Neuronal stem cell (in vitro differentiated cells): ENCODE results near the gene KLC4.

Experiments
- DNase-seq: peaks from one replicate; pipeline ENCODE4 v3.0.0-alpha.2; 2013; ENCODE audit warnings: low spot score
- H2AFZ ChIP-seq: one replicate; pipeline ENCODE4 v1.6.1; 2013; ENCODE audit warnings: mild to moderate bottlenecking, low read length, inconsistent platforms
- H2AK5ac ChIP-seq: 2 replicates; pipeline ENCODE4 v1.6.1; 2013; ENCODE audit warnings: low read depth, mild to moderate bottlenecking, inconsistent platforms, low read length, moderate library complexity, mixed read lengths
- H2BK120ac ChIP-seq: 2 replicates; pipeline ENCODE4 v1.6.1; 2013; ENCODE audit warnings: low read depth, mild to moderate bottlenecking, inconsistent platforms, low read length, moderate library complexity, mixed read lengths
- H2BK12ac ChIP-seq: one replicate; pipeline ENCODE4 v1.6.1; 2013; ENCODE audit warnings: low read length, inconsistent platforms
- H2BK15ac ChIP-seq: 2 replicates; pipeline ENCODE4 v1.6.1; 2013; ENCODE audit warnings: mild to moderate bottlenecking, low read length, inconsistent platforms, mixed read lengths
- H2BK5ac ChIP-seq: one replicate; pipeline ENCODE4 v1.6.1; 2013; ENCODE audit warnings: inconsistent platforms, mild to moderate bottlenecking, low read length, moderate library complexity
- H3K14ac ChIP-seq: one replicate; pipeline ENCODE4 v1.6.1; 2013; ENCODE audit warnings: low read length, inconsistent platforms
- H3K18ac ChIP-seq: 2 replicates; pipeline ENCODE4 v1.6.1; 2013; ENCODE audit warnings: low read length, inconsistent platforms
- H3K23ac ChIP-seq: 2 replicates; pipeline ENCODE4 v1.6.1; 2013; ENCODE audit warnings: low read depth, mild to moderate bottlenecking, mixed read lengths, low read length, inconsistent platforms; ENCODE audit not compliant: poor library complexity
- H3K27ac ChIP-seq: replicated peaks from 3 replicates; pipeline ENCODE4 v1.5.1; 2013; ENCODE audit warnings: low read length, inconsistent platforms
- H3K27me3 ChIP-seq, 3 experiments: 2 replicates each; pipeline ENCODE4 v1.6.1; 2013; ENCODE audit warnings: low read length in 3 of 3, mild to moderate bottlenecking in 2 of 3, inconsistent platforms in 1 of 3, low read depth in 1 of 3, mixed read lengths in 1 of 3, moderate library complexity in 1 of 3; ENCODE audit not compliant: control insufficient read depth in 3 of 3, insufficient read depth in 3 of 3
- H3K36me3 ChIP-seq, 2 donors: replicated peaks in 1 of 2; 2 replicates each; pipeline ENCODE4 v1.6.1; 2013; ENCODE audit warnings: low read length in 2 of 2; ENCODE audit not compliant: control insufficient read depth in 2 of 2, insufficient read depth in 2 of 2
- H3K4ac ChIP-seq: 2 replicates; pipeline ENCODE4 v1.6.1; 2013; ENCODE audit warnings: inconsistent platforms, mild to moderate bottlenecking, low read length, moderate library complexity
- H3K4me1 ChIP-seq, 2 donors: 1 replicate in 1 of 2; 2 replicates in 1 of 2; pipeline ENCODE4 v1.6.1; 2013; ENCODE audit warnings: low read length in 2 of 2, low read depth in 1 of 2; ENCODE audit not compliant: control insufficient read depth in 2 of 2, insufficient read depth in 1 of 2
- H3K4me2 ChIP-seq: one replicate; pipeline ENCODE4 v1.6.1; 2013; ENCODE audit warnings: mild to moderate bottlenecking, low read length, inconsistent platforms; ENCODE audit not compliant: insufficient read depth, poor library complexity, severe bottlenecking
- H3K4me3 ChIP-seq, 2 donors: 2 replicates each; pipeline ENCODE4 v1.5.1; 2013; ENCODE audit warnings: low read length in 2 of 2, mild to moderate bottlenecking in 2 of 2, inconsistent platforms in 1 of 2, moderate library complexity in 1 of 2
- H3K79me1 ChIP-seq: one replicate; pipeline ENCODE4 v1.6.1; 2013; ENCODE audit warnings: low read depth, mild to moderate bottlenecking, inconsistent platforms, low read length, moderate library complexity
- H3K9ac ChIP-seq: one replicate; pipeline ENCODE4 v1.6.1; 2013; ENCODE audit warnings: mild to moderate bottlenecking, low read depth, low read length, inconsistent platforms; ENCODE audit not compliant: poor library complexity
- H3K9me3 ChIP-seq, 2 donors: replicated peaks in 1 of 2; 2 replicates each; pipeline versions ENCODE3 to v1.6.1; 2013; ENCODE audit warnings: low read length in 2 of 2, mild to moderate bottlenecking in 2 of 2, inconsistent platforms in 1 of 2, low read depth in 1 of 2, mixed read lengths in 1 of 2, moderate library complexity in 1 of 2; ENCODE audit not compliant: control insufficient read depth in 2 of 2, insufficient read depth in 1 of 2
- H4K8ac ChIP-seq: one replicate; pipeline ENCODE4 v1.6.1; 2013; ENCODE audit warnings: low read depth, mild to moderate bottlenecking, inconsistent platforms, low read length, moderate library complexity
- H4K91ac ChIP-seq: one replicate; pipeline ENCODE4 v1.6.1; 2013; ENCODE audit warnings: low read length, low read depth, mild to moderate bottlenecking, inconsistent platforms; ENCODE audit not compliant: poor library complexity
- WGBS, 2 donors: extraction: QIAGEN DNeasy Blood & Tissue Kit; methylation state at CpG; one replicate each; pipeline ENCODE4 v1.1.7; 2013; ENCODE audit warnings: missing lambda C conversion rate in 2 of 2, mixed read lengths in 1 of 2; ENCODE audit not compliant: insufficient read length in 2 of 2, insufficient replicate concordance in 1 of 2; ENCODE audit errors: extremely low coverage in 2 of 2; 5-methylcytosine and 5-hydroxymethylcytosine counted together

Gene KLC4

DNA sequence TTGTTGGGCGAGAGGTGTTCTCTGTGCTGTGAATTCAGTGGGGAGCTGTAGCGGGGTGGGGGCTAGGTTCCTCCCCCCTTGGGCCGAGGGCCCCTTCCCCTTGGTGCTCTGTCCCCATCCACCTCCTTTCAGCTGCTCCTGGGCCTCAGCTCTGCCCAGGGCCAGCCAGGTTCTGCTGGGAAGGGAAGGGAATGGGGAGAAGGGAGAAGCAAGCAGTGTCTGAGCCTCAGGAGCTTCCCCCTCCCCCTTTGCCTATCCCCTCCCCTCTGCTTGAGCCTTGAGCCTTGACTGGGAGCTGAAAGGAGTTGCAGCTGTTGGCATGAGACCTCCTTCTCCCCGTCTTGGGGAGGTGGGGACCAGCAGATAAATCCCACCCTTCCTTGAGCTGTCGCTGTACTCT lies 38.6 kb upstream of the KLC4 start:
- Histone ChIP-seq H3K9me3 (peaks cover 0 to 2% of the 10 kb centered on the region in 2 donors), H3K4me1 (peaks cover 5% of the 10 kb centered on the region in 2 donors), H2BK120ac (no peak overlapping the region), H3K23ac (peak overlapping the region; percentile 51), H3K18ac (no peak overlapping the region), H2BK5ac (peak overlapping the region; percentile 21), H2BK15ac (no peak overlapping the region), H2AFZ (peak overlapping the region; percentile 89), H3K4me3 (peak overlapping the region in 1 of 2 donors; percentile 87), H2BK12ac (no peak overlapping the region), H3K79me1 (peaks cover 13% of the 10 kb centered on the region), H3K4me2 (peak overlapping the region; percentile 63), H3K4ac (no peak overlapping the region), H3K27me3 (no peaks in the 10 kb centered on the region), H4K8ac (peak overlapping the region; percentile 74), H3K9ac (no peak overlapping the region), H3K36me3 (peaks cover 31 to 77% of the 10 kb centered on the region in 2 donors), H3K14ac (no peak overlapping the region), H2AK5ac (peak overlapping the region; percentile 20), H4K91ac (no peak overlapping the region), H3K27ac (peak overlapping the region; percentile 82)
- no CpG with 5 or more reads among the region's 5 CpGs for WGBS, 2 donors
- DNase-seq, result no peak

DNA sequence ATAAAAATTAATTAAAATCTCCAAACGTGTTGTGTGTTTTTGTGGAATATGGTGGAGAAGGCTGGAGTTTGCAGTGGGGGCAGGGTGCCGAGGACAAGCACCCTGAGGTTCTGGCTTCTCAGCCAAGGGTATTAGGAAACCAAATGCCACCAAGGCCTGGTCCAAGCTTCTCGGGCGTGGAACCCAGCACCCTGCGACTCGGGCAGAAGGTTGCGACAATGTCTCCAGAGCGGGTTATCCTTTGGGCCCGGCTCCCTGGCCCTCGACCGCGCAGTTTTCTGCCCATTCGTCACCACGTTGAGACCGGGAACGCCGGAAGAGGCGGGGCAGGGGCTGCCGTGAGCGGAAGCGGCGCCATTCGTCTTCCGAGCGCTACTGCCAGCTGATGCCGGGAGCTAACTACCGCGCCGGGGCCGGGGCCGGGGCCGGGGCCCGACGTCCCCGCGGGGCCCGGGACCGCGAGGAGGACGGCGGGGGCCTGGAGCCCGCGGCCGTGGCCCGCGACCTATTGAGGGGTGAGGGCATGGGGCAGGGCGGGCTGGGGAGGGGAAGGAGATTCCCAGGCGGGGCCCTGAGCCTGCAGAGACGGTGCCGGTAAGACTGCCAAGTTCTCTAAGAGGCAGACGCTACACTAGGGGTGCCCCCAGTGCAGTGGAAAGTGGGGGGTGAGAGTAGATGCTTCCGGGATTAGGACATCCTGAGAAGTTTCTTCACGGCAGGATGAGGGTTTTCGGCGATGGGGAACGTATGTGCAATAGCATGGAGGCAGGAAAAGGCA lies 38.0 kb upstream of the KLC4 start, which contains the start of gene RRP36:
TSS of gene RRP36 (plus strand) at position 354 of the 778 bp plus-strand sequence. CDS start at position 386, 32 bp downstream.
- peak within 1 kb of the TSS; percentile 21 for H2BK5ac ChIP-seq
- peak within 1 kb of the TSS; percentile 63 for H3K4me2 ChIP-seq
- peak within 1 kb of the TSS; percentile 85 for H3K9ac ChIP-seq
- H3K18ac ChIP-seq, result peak within 1 kb of the TSS; percentile 84
- H3K4me3 ChIP-seq, result peak within 1 kb of the TSS; percentile 82 to 87
- H4K91ac ChIP-seq, result peak within 1 kb of the TSS; percentile 85
- H3K79me1 ChIP-seq, result peaks cover 11% of the 10 kb centered on the region
- H3K14ac ChIP-seq, result peak within 1 kb of the TSS; percentile 95
- H2AK5ac ChIP-seq, result peak within 1 kb of the TSS; percentile 20
- no CpG with 5 or more reads among the region's 56 CpGs for WGBS, 2 donors
- peaks cover 36 to 78% of the 10 kb centered on the region in 2 donors for H3K36me3 ChIP-seq
- peak within 1 kb of the TSS; percentile 82 for H3K27ac ChIP-seq
- peak within 1 kb of the TSS; percentile 51 for H3K23ac ChIP-seq
- peak within 1 kb of the TSS; percentile 69 for H2BK120ac ChIP-seq
- peaks cover 5% of the 10 kb centered on the region in 2 donors for H3K4me1 ChIP-seq
- peak; percentile 61 for DNase-seq
- no peak within 1 kb of the TSS for H3K4ac ChIP-seq
- no peaks in the 10 kb centered on the region for H3K27me3 ChIP-seq
- H2AFZ ChIP-seq, result peak within 1 kb of the TSS; percentile 89
- H4K8ac ChIP-seq, result peak within 1 kb of the TSS; percentile 74
- no peak within 1 kb of the TSS for H2BK15ac ChIP-seq
- H2BK12ac ChIP-seq, result no peak within 1 kb of the TSS
- H3K9me3 ChIP-seq, result peaks cover 0 to 2% of the 10 kb centered on the region in 2 donors

GRCh38 chr6:43024436-43024835 lies 35.0 kb upstream of the KLC4 start:
- no peak overlapping the region for H4K91ac ChIP-seq
- no peak overlapping the region for H3K4me2 ChIP-seq
- H3K4ac ChIP-seq, result no peak overlapping the region
- peaks cover 3% of the 10 kb centered on the region for H3K79me1 ChIP-seq
- H3K9ac ChIP-seq, result no peak overlapping the region
- peaks cover 0 to 2% of the 10 kb centered on the region in 2 donors for H3K9me3 ChIP-seq
- no peak overlapping the region for H3K27ac ChIP-seq
- H2AK5ac ChIP-seq, result no peak overlapping the region
- no peak overlapping the region for H3K23ac ChIP-seq
- no peak overlapping the region for H3K18ac ChIP-seq
- no peak overlapping the region for H2BK5ac ChIP-seq
- no peaks in the 10 kb centered on the region for H3K27me3 ChIP-seq
- no peak overlapping the region for H4K8ac ChIP-seq
- no peak overlapping the region for H2AFZ ChIP-seq
- H2BK12ac ChIP-seq, result no peak overlapping the region
- H3K4me1 ChIP-seq, result peaks cover 5% of the 10 kb centered on the region in 2 donors
- H3K36me3 ChIP-seq, result peaks cover 36 to 77% of the 10 kb centered on the region in 2 donors
- H3K14ac ChIP-seq, result no peak overlapping the region
- H2BK15ac ChIP-seq, result no peak overlapping the region
- DNase-seq, result no peak
- H2BK120ac ChIP-seq, result no peak overlapping the region
- no CpG with 5 or more reads among the region's 2 CpGs for WGBS, 2 donors
- no peak overlapping the region for H3K4me3 ChIP-seq

DNA sequence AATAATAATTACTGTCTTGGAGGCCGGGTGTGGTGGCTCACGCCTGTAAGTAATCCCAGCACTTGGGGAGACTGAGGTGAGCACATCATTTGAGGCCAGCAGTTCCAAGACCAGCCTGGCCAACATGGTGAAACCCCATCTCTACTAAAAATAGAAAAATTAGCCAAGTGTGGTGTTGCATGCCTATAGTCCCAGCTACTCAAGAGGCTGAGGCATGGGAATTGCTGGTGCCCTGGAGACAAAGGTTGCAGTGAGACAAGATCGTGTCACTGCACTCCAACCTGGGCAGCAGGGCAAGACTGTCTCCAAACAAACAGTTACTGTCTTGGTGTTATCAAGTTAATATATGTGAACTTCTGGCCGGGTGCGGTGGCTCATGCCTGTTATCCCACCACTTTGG lies 33.1 kb upstream of the KLC4 start:
- Histone ChIP-seq H2AK5ac (no peak overlapping the region), H3K4ac (no peak overlapping the region), H3K36me3 (peaks cover 40 to 75% of the 10 kb centered on the region in 2 donors), H3K4me1 (no peaks in the 10 kb centered on the region), H3K4me3 (no peak overlapping the region), H4K8ac (no peak overlapping the region), H3K79me1 (peaks cover 3% of the 10 kb centered on the region), H3K9ac (no peak overlapping the region), H3K9me3 (peaks cover 0 to 2% of the 10 kb centered on the region in 2 donors), H2BK15ac (no peak overlapping the region), H3K23ac (no peak overlapping the region), H3K18ac (no peak overlapping the region), H2BK5ac (no peak overlapping the region), H3K4me2 (no peak overlapping the region), H3K14ac (no peak overlapping the region), H2BK12ac (no peak overlapping the region), H3K27ac (no peak overlapping the region), H2BK120ac (no peak overlapping the region), H4K91ac (no peak overlapping the region), H2AFZ (no peak overlapping the region), H3K27me3 (no peaks in the 10 kb centered on the region)
- no CpG with 5 or more reads among the region's 5 CpGs for WGBS, 2 donors
- no peak for DNase-seq
